Measurements from ENCODE around the gene PARD6G. TPM values are rescaled to one million over a fixed set of nuclear protein-coding genes. Genes with fewer than 3 reads are reported as not detected.

PARD6G gene
- total and polyA plus RNA-seq, 2 donors (not counting 1 experiment from before 2014, with no cell fraction given): 1.0 to 2.1 TPM

GRCh38 chr18:80126797-80127196 lies 120.5 kb downstream of the PARD6G start:
- Histone ChIP-seq H3K27me3 (ENCODE audit: control insufficient read depth, insufficient read depth, low read length) (no peaks in the 10 kb centered on the region), H2AFZ (ENCODE audit: low read length) (no peak overlapping the region), H3K4me2 (ENCODE audit: extremely low read depth, insufficient read depth, low read length) (no peak overlapping the region), H3K27ac (ENCODE audit: insufficient read depth, low read length) (no peak overlapping the region), H4K20me1 (ENCODE audit: control insufficient read depth, extremely low read depth, insufficient read depth, low read length) (no peaks in the 10 kb centered on the region), H3K79me2 (ENCODE audit: control insufficient read depth, insufficient read depth, low read length) (peaks cover 67% of the 10 kb centered on the region), H3K4me1 (ENCODE audit: control insufficient read depth, extremely low read depth, insufficient read depth, low read length) (no peaks in the 10 kb centered on the region), H3K4me3 (replicated peaks in 1 of 4; ENCODE audit: control extremely low read depth in 1 of 4, insufficient read depth in 1 of 4, low read depth in 3 of 4, low read length in 4 of 4) (no peak overlapping the region), H3K36me3 (ENCODE audit: control insufficient read depth, insufficient read depth, low read length) (peaks cover 1% of the 10 kb centered on the region), H3K9ac (ENCODE audit: insufficient read depth, low read length) (no peak overlapping the region), H3K9me3 (ENCODE audit: control insufficient read depth, insufficient read depth, low read depth, low read length) (no peaks in the 10 kb centered on the region)
- TF ChIP-seq EZH2 (IDR thresholded peaks at IDR 0.05; ENCODE audit: low read length, missing control alignments): no peak
- TF ChIP-seq CTCF (conservative IDR thresholded peaks at IDR 0.05 in 1 of 2, IDR thresholded peaks at IDR 0.05 in 1 of 2; ENCODE audit: low read depth in 1 of 2, low read length in 2 of 2): no peak
- DNase-seq (ENCODE audit: low read depth in 2 of 2): no peak

GRCh38 chr18:80124131-80124530 lies 123.2 kb downstream of the PARD6G start:
- H3K9ac ChIP-seq (ENCODE audit: insufficient read depth, low read length): no peak overlapping the region
- no peak overlapping the region for H2AFZ ChIP-seq (ENCODE audit: low read length)
- no peak overlapping the region for H3K4me2 ChIP-seq (ENCODE audit: extremely low read depth, insufficient read depth, low read length)
- H3K9me3 ChIP-seq (ENCODE audit: control insufficient read depth, insufficient read depth, low read depth, low read length): no peaks in the 10 kb centered on the region
- H4K20me1 ChIP-seq (ENCODE audit: control insufficient read depth, extremely low read depth, insufficient read depth, low read length): no peaks in the 10 kb centered on the region
- no peaks in the 10 kb centered on the region for H3K4me1 ChIP-seq (ENCODE audit: control insufficient read depth, extremely low read depth, insufficient read depth, low read length)
- H3K36me3 ChIP-seq (ENCODE audit: control insufficient read depth, insufficient read depth, low read length): peaks cover 1% of the 10 kb centered on the region
- H3K4me3 ChIP-seq (replicated peaks in 1 of 4; ENCODE audit: control extremely low read depth in 1 of 4, insufficient read depth in 1 of 4, low read depth in 3 of 4, low read length in 4 of 4): no peak overlapping the region
- no peak overlapping the region for H3K27ac ChIP-seq (ENCODE audit: insufficient read depth, low read length)
- TF ChIP-seq CTCF (conservative IDR thresholded peaks at IDR 0.05 in 1 of 2, IDR thresholded peaks at IDR 0.05 in 1 of 2; ENCODE audit: low read depth in 1 of 2, low read length in 2 of 2): no peak
- no peak for TF ChIP-seq EZH2 (IDR thresholded peaks at IDR 0.05; ENCODE audit: low read length, missing control alignments)
- DNase-seq (ENCODE audit: low read depth in 2 of 2): no peak
- H3K79me2 ChIP-seq (ENCODE audit: control insufficient read depth, insufficient read depth, low read length): peaks cover 61% of the 10 kb centered on the region
- no peaks in the 10 kb centered on the region for H3K27me3 ChIP-seq (ENCODE audit: control insufficient read depth, insufficient read depth, low read length)

GRCh38 chr18:80120932-80121331 lies 126.4 kb downstream of the PARD6G start:
- H2AFZ ChIP-seq (ENCODE audit: low read length): no peak overlapping the region
- no peak overlapping the region for H3K27ac ChIP-seq (ENCODE audit: insufficient read depth, low read length)
- H3K9ac ChIP-seq (ENCODE audit: insufficient read depth, low read length): no peak overlapping the region
- H3K4me3 ChIP-seq (replicated peaks in 1 of 4; ENCODE audit: control extremely low read depth in 1 of 4, insufficient read depth in 1 of 4, low read depth in 3 of 4, low read length in 4 of 4): no peak overlapping the region
- H3K4me1 ChIP-seq (ENCODE audit: control insufficient read depth, extremely low read depth, insufficient read depth, low read length): no peaks in the 10 kb centered on the region
- no peak for TF ChIP-seq EZH2 (IDR thresholded peaks at IDR 0.05; ENCODE audit: low read length, missing control alignments)
- no peak overlapping the region for H3K4me2 ChIP-seq (ENCODE audit: extremely low read depth, insufficient read depth, low read length)
- no peak for DNase-seq (ENCODE audit: low read depth in 2 of 2)
- H3K36me3 ChIP-seq (ENCODE audit: control insufficient read depth, insufficient read depth, low read length): no peaks in the 10 kb centered on the region
- no peaks in the 10 kb centered on the region for H3K27me3 ChIP-seq (ENCODE audit: control insufficient read depth, insufficient read depth, low read length)
- peaks cover 53% of the 10 kb centered on the region for H3K79me2 ChIP-seq (ENCODE audit: control insufficient read depth, insufficient read depth, low read length)
- H3K9me3 ChIP-seq (ENCODE audit: control insufficient read depth, insufficient read depth, low read depth, low read length): no peaks in the 10 kb centered on the region
- H4K20me1 ChIP-seq (ENCODE audit: control insufficient read depth, extremely low read depth, insufficient read depth, low read length): no peaks in the 10 kb centered on the region

All from fibroblast of lung (primary cell).